ENCODE data around the gene RBP3.
A peak's percentile ranks its signal among the peaks of the same experiment; 100 is the strongest.

RBP3 gene

DNA sequence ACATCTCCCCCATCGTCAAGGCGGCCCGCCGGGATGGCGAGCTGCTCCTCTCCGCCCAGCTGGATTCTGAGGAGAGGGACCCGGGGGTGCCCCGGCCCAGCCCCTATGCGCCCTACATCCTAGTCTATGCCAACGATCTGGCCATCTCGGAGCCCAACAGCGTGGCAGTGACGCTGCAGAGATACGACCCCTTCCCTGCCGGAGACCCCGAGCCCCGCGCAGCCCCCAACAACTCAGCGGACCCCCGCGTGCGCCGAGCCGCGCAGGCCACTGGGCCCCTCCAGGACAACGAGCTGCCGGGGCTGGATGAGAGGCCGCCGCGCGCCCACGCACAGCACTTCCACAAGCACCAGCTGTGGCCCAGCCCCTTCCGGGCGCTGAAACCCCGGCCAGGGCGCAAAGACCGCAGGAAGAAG is 38.1 kb upstream of the RBP3 start (continued):
- TF ChIP-seq PRDM2 (tag by site-specific recombination; IDR thresholded peaks at IDR 0.05; ENCODE audit: borderline replicate concordance) (no peak), ZNF473 (tag by site-specific recombination; IDR thresholded peaks at IDR 0.05) (no peak), MZF1 (tag by site-specific recombination; IDR thresholded peaks at IDR 0.05; ENCODE audit: borderline replicate concordance) (no peak), ZNF248 (tag by site-specific recombination; IDR thresholded peaks at IDR 0.05) (no peak)

DNA sequence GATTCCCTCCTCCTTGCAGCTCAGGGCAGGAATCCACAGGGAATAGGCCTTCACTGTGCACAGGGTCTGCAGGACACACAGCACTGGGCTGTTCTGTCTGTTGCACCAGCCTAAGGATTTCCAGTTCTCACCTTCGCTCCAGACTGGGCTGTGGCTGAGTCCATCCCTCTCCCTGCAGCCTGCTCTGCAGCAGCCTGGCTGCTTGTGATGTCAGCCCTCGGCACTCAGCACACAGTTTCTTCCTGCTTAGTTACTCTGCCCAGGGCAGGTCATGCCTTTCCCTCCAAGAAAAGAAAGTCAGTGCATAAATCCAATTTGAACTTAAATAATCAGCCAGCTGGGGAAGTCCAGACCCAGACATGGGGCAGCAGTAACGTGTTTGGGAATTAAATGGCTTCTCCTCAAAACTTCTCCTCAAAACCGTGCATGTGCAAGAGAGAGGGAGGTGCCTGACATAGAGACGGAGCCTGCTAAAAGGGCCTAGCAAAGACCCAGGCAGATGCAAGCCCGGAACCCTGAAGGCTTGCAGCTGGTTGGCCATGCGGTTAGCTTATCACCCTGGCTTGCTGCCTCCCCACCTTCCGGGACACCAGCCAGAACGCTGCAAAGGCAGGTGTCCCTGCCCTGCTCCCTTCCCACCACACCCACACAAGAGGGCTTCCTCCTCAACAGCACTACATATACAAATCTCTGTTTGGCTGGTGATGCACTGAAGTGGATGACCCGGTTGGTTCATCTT is 36.8 kb upstream of the RBP3 start:
- ChIA-PET CTCF (interaction anchor here (0.6 to 8.1 kb wide), 29 partner anchors 8 to 317 kb away, joined by 3 to 131 read pairs (median 5); no protein-coding TSS in a partner anchor), POLR2A (interaction anchor here (0.9 kb wide), 1 partner anchor 264 kb away, joined by 5 read pairs; no protein-coding TSS in a partner anchor)
- no peaks in the 10 kb centered on the region for H3K36me3 ChIP-seq (ENCODE audit: control insufficient read depth in 2 of 2, insufficient read depth in 1 of 2, low read length in 2 of 2)

DNA sequence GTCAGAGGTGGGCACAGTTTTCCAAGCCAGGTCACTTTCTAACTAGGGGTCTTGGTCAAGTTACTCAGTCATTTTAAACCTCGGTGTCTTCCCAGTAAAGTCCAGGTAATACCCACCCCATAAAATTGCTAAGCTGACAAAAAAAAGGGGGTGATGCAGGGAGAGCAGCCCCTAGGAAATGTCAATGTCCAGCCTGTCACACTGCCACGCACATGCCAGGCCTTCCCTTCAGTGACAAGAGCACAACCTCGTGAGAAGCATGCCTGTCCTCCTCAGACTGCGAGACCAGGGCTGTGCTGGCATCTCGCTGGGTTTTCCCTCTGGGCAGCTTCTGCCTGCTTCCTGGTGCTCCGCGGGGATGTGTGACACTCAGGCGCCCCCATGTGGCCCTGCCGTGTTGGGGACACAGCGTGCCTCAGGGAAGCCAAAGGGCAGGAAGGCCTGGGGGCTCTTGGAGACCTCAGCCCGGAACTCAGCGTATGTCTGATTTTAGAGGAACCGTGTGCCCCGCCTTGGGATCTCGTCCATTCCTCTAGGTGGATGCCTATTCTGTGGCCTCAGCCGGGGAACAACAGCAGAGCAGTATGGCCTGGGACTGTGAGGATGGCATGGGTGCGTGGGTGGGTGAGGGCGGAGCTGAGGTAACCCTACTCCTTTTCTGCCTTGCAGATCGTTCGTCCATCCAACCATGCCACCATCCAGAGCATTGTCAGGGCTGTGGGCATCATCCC is 36.1 kb upstream of the RBP3 start:
- no peak overlapping the region for H3K27ac ChIP-seq (ENCODE audit: extremely low read depth, low read depth, low read length)
- ChIA-PET CTCF (interaction anchor here (0.6 to 8.1 kb wide), 35 partner anchors 9 to 317 kb away, joined by 3 to 131 read pairs (median 4); no protein-coding TSS in a partner anchor), POLR2A (interaction anchor here (0.9 kb wide), 1 partner anchor 264 kb away, joined by 5 read pairs; no protein-coding TSS in a partner anchor)
- H3K36me3 ChIP-seq (ENCODE audit: control insufficient read depth in 2 of 2, insufficient read depth in 1 of 2, low read length in 2 of 2) = no peaks in the 10 kb centered on the region
- no peaks in the 10 kb centered on the region for H3K4me1 ChIP-seq (ENCODE audit: control insufficient read depth, insufficient read depth, low read length)
- H3K4me3 ChIP-seq (ENCODE audit: low read depth, low read length) = no peak overlapping the region
- H3K9me3 ChIP-seq (ENCODE audit: control insufficient read depth, insufficient read depth, low read depth, low read length) = no peaks in the 10 kb centered on the region
- TF ChIP-seq ZNF670 (tag by site-specific recombination; IDR thresholded peaks at IDR 0.05; ENCODE audit: low read depth) (no peak), ZNF2 (tag by site-specific recombination; IDR thresholded peaks at IDR 0.05) (peak; percentile 67; the same call in 1 of the 2 replicates), ZNF248 (tag by site-specific recombination; IDR thresholded peaks at IDR 0.05) (no peak), ZIC2 (tag by site-specific recombination; IDR thresholded peaks at IDR 0.05) (peak; percentile 53; the same call in 1 of the 2 replicates), EGR2 (tag by site-specific recombination; IDR thresholded peaks at IDR 0.05; ENCODE audit: low read depth) (peak; percentile 67), ZNF501 (tag by site-specific recombination; IDR thresholded peaks at IDR 0.05) (peak; percentile 44; the same call in 1 of the 2 replicates), ZBTB17 (tag by site-specific recombination; IDR thresholded peaks at IDR 0.05) (peak; percentile 27; the same call in 1 of the 2 replicates), ZNF654 (tag by site-specific recombination; IDR thresholded peaks at IDR 0.05; ENCODE audit: low read depth) (peak; percentile 90), ZFHX2 (tag by site-specific recombination; conservative IDR thresholded peaks at IDR 0.05) (peak; percentile 66), ZSCAN30 (tag by site-specific recombination; IDR thresholded peaks at IDR 0.05) (0 out of 2 replicates have a peak, but pooled peaks have one; percentile 53), ZNF394 (tag by site-specific recombination; IDR thresholded peaks at IDR 0.05; ENCODE audit: borderline replicate concordance) (no peak; the same call in 1 of the 2 replicates), HOXD13 (CRISPR knock-in tag; IDR thresholded peaks at IDR 0.05; ENCODE audit: borderline replicate concordance) (no peak)
- TF ChIP-seq, protein P1, sequence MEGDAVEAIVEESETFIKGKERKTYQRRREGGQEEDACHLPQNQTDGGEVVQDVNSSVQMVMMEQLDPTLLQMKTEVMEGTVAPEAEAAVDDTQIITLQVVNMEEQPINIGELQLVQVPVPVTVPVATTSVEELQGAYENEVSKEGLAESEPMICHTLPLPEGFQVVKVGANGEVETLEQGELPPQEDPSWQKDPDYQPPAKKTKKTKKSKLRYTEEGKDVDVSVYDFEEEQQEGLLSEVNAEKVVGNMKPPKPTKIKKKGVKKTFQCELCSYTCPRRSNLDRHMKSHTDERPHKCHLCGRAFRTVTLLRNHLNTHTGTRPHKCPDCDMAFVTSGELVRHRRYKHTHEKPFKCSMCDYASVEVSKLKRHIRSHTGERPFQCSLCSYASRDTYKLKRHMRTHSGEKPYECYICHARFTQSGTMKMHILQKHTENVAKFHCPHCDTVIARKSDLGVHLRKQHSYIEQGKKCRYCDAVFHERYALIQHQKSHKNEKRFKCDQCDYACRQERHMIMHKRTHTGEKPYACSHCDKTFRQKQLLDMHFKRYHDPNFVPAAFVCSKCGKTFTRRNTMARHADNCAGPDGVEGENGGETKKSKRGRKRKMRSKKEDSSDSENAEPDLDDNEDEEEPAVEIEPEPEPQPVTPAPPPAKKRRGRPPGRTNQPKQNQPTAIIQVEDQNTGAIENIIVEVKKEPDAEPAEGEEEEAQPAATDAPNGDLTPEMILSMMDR (tag by site-specific recombination; IDR thresholded peaks at IDR 0.05) = peak; percentile 80
- TF ChIP-seq, protein P2, sequence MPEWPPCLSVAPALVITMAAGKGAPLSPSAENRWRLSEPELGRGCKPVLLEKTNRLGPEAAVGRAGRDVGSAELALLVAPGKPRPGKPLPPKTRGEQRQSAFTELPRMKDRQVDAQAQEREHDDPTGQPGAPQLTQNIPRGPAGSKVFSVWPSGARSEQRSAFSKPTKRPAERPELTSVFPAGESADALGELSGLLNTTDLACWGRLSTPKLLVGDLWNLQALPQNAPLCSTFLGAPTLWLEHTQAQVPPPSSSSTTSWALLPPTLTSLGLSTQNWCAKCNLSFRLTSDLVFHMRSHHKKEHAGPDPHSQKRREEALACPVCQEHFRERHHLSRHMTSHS (tag by site-specific recombination; IDR thresholded peaks at IDR 0.05) = no peak

More for the DNA sequence above, 36.8 kb upstream of the RBP3 start:
- TF ChIP-seq, protein P3, sequence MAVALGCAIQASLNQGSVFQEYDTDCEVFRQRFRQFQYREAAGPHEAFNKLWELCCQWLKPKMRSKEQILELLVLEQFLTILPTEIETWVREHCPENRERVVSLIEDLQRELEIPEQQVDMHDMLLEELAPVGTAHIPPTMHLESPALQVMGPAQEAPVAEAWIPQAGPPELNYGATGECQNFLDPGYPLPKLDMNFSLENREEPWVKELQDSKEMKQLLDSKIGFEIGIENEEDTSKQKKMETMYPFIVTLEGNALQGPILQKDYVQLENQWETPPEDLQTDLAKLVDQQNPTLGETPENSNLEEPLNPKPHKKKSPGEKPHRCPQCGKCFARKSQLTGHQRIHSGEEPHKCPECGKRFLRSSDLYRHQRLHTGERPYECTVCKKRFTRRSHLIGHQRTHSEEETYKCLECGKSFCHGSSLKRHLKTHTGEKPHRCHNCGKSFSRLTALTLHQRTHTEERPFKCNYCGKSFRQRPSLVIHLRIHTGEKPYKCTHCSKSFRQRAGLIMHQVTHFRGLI (tag by site-specific recombination; IDR thresholded peaks at IDR 0.05) = peak; percentile 97
- TF ChIP-seq ZBTB17 (tag by site-specific recombination; IDR thresholded peaks at IDR 0.05) (peak; percentile 40; the same call in 1 of the 2 replicates), ZFP69B (tag by site-specific recombination; IDR thresholded peaks at IDR 0.05) (no peak), ZFHX2 (tag by site-specific recombination; conservative IDR thresholded peaks at IDR 0.05) (0 out of 2 replicates have a peak, but pooled peaks have one; percentile 5), KLF1 (tag by site-specific recombination; IDR thresholded peaks at IDR 0.05) (peak; percentile 59)
- no peak overlapping the region for H3K4me3 ChIP-seq (ENCODE audit: low read depth, low read length)
- H3K4me1 ChIP-seq (ENCODE audit: control insufficient read depth, insufficient read depth, low read length) = no peaks in the 10 kb centered on the region
- no peaks in the 10 kb centered on the region for H3K9me3 ChIP-seq (ENCODE audit: control insufficient read depth, insufficient read depth, low read depth, low read length)
- no peak overlapping the region for H3K27ac ChIP-seq (ENCODE audit: extremely low read depth, low read depth, low read length)

Measured in HEK293 (cell line).